H7 (cell line): ENCODE data around the gene PRIM2. TPM values are rescaled to one million over a fixed set of nuclear protein-coding genes. Genes with fewer than 3 reads are reported as not detected.
"Not testable (repeated sequence)": the region's sequence is repeated elsewhere in the genome, so short reads cannot be mapped to it uniquely, and the experiment has no call there.

ENCODE experiments used
- DNase-seq: peaks from one replicate; pipeline ENCODE4 v3.0.0; 2012
- H3K27me3 ChIP-seq: 2 replicates; pipeline ENCODE4 v1.6.0; 2011; ENCODE audit warnings: mild to moderate bottlenecking, low read length; ENCODE audit not compliant: control insufficient read depth, insufficient read depth
- H3K36me3 ChIP-seq: replicated peaks from 2 replicates; pipeline ENCODE4 v1.5.1; 2011; ENCODE audit warnings: low read length; ENCODE audit not compliant: control insufficient read depth, insufficient read depth
- H3K4me3 ChIP-seq: 2 replicates; pipeline ENCODE4 v1.5.1; 2011; ENCODE audit warnings: low read depth, mild to moderate bottlenecking, control low read depth, low read length, moderate library complexity; ENCODE audit not compliant: insufficient read depth
- total RNA-seq: library from RNA; depleted of rRNA; stranded (reverse); fragments of >200 nt; shearing (Covaris generic); gene quantifications from 2 replicates; pipeline ENCODE4 v1.2.3, GENCODE V29; 2014

Gene PRIM2
- total RNA-seq, 1 experiment from 2014 or later: 66.1 TPM

DNA sequence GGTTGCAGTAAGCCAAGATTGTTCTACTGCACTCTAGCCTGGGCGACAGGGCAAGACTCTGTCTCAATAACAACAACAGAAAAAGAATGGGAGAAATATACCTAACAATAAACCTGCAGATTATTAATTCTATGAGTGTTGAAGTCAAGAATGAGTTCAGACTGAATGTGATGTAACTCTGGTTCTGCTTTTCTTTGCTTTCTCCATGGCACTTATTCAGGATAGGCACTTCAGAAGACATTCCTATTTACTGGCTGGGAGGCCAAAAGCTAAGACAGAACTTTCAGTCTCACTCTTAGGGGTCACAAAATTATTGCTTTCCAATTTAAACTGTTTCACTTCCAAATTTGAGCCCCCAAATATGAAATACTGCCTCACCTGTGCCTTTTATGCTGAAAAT lies 15.7 kb upstream of the PRIM2 start:
- H3K36me3 ChIP-seq: no peaks in the 10 kb centered on the region
- H3K27me3 ChIP-seq: no peaks in the 10 kb centered on the region
- no peak for DNase-seq

DNA sequence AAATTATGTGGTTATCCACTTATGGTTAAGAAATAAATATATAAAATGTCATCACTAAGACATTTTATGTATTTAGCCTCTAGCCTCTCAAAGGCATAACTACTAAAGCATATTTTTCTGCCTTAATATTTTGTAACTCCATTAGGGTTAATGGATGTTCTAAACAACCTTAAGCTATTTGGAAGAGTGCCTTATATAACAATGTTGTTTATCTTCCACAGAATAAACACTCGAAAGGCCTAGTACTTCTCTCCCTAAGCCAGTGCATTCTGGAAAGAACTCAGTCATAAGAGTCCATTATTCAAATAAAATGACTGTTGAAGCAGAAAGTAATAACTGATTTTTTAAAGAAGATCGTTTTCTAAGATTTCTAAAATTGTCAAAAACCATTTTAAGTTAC lies 15.0 kb upstream of the PRIM2 start:
- DNase-seq: no peak
- Histone ChIP-seq H3K36me3 (no peaks in the 10 kb centered on the region), H3K27me3 (no peaks in the 10 kb centered on the region), H3K4me3 (no peak overlapping the region)

More for the DNA sequence above, 15.7 kb upstream of the PRIM2 start:
- H3K4me3 ChIP-seq: no peak overlapping the region

GRCh38 chr6:57303931-57304681 lies 13.3 kb upstream of the PRIM2 start:
- no peaks in the 10 kb centered on the region for H3K36me3 ChIP-seq
- no peak for DNase-seq
- no peaks in the 10 kb centered on the region for H3K27me3 ChIP-seq
- H3K4me3 ChIP-seq: no peak overlapping the region

GRCh38 chr6:57305107-57305506 lies 12.3 kb upstream of the PRIM2 start:
- Histone ChIP-seq H3K27me3 (no peaks in the 10 kb centered on the region), H3K4me3 (no peak overlapping the region), H3K36me3 (no peaks in the 10 kb centered on the region)
- no peak for DNase-seq

DNA sequence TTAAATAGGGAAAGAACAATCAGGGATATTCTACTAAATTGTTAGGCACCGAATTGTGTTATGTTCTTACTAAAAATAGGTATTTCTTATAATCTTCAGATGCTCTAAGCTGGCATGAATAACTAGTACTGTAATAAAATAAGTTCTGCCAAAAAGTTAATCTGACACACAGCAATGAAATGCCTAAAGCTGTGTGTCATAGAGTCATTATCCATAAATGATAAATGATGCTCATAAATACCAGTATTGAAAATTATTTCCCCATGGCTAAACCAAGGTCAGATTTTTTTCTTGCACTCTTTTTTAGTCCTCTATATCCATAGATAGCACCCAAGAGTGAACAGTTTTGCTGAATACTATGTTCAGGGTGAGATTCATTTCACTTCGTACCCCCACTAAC lies 11.7 kb upstream of the PRIM2 start:
- H3K27me3 ChIP-seq: no peaks in the 10 kb centered on the region
- H3K36me3 ChIP-seq: no peaks in the 10 kb centered on the region
- H3K4me3 ChIP-seq: no peak overlapping the region
- DNase-seq: no peak

DNA sequence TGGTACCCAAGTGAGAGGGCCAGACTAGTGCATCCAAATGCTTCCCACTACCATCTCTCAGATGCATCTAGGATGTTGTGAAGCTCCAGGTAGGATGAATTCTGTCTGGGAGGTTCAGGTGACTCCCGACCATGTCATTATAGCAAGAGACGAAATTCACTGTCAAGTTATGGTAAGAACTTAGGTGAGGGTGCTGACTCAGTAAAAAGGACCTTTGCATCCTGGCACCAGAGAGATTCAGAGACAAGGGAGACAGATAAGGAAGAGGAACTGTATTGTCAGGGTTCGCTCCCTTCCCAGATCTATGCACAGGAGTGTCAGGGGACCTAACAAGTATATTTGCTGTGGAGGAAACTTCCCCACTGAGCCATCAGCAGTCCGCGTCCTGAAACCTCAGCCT lies 11.2 kb upstream of the PRIM2 start:
- H3K27me3 ChIP-seq: no peaks in the 10 kb centered on the region
- H3K4me3 ChIP-seq: no peak overlapping the region
- H3K36me3 ChIP-seq: no peaks in the 10 kb centered on the region
- DNase-seq: no peak

DNA sequence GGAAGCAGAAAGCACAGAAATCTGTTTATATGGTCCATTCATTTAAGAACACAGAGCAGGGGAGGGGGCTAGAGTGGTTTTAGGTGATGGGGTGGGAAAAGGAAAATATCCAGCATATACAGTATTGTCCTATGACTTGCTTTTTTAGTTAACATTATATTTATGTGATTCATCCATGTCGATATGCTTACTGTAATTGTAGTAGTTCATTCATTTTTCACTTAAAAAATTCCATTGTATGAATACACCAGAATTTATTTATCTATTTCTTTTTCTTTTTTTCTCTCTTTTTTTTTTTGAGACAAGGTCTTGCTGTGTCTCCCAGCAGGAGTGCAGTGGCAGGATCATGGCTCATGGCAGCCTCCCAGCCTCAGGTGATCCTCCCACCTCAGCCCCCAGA lies 9.6 kb upstream of the PRIM2 start:
- Histone ChIP-seq H3K36me3 (no peaks in the 10 kb centered on the region), H3K27me3 (no peaks in the 10 kb centered on the region), H3K4me3 (no peak overlapping the region)
- DNase-seq: no peak

- DNase-seq, H3K4me3 ChIP-seq, H3K36me3 ChIP-seq, H3K27me3 ChIP-seq: not testable (repeated sequence)
These were observed 8.7 kb upstream of the PRIM2 start for GRCh38 chr6:57308755-57309154.

DNA sequence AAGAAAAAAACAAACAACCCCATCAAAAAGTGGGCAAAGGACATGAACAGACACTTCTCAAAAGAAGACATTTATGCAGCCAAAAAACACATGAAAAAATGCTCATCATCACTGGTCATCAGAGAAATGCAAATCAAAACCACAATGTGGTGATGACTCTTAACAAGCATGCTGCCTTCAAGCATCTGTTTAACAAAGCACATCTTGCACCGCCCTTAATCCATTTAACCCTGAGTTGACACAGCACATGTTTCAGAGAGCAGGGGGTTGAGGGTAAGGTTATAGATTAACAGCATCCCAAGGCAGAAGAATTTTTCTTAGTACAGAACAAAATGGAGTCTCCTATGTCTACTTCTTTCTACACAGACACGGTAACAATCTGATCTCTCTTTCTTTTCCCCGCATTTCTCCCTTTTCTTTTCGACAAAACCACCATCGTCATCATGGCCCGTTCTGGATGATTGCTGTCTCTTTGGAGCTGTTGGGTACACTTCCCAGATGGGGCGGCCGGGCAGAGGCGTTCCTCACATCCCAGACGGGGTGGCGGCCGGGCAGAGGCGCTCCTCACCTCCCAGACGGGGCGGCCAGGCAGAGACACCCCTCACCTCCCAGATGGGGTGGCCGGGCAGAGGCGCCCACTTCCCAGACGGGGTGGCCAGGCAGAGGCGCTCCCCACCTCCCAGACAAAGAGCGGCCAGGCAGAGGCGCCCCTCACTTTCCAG lies 7.2 kb upstream of the PRIM2 start:
- H3K36me3 ChIP-seq, DNase-seq, H3K27me3 ChIP-seq, H3K4me3 ChIP-seq: not testable (repeated sequence)

DNA sequence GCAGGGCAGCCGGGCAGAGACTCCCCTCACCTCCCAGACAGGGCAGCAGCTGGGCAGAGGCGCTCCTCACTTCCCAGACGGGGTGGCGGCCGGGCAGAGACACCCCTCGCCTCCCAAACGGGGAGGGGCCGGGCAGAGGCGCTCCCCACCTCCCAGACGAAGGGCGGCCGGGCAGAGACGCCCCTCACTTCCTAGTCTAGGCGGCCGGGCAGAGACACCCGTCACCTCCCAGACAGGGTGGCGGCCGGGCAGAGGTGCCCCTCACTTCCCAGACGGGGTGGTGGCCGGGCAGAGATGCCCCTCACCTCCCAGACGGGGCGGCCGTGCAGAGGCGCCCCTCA lies 6.6 kb upstream of the PRIM2 start:
- no peak overlapping the region for H3K4me3 ChIP-seq
- no peak for DNase-seq
- no peaks in the 10 kb centered on the region for H3K27me3 ChIP-seq
- H3K36me3 ChIP-seq: no peaks in the 10 kb centered on the region

DNA sequence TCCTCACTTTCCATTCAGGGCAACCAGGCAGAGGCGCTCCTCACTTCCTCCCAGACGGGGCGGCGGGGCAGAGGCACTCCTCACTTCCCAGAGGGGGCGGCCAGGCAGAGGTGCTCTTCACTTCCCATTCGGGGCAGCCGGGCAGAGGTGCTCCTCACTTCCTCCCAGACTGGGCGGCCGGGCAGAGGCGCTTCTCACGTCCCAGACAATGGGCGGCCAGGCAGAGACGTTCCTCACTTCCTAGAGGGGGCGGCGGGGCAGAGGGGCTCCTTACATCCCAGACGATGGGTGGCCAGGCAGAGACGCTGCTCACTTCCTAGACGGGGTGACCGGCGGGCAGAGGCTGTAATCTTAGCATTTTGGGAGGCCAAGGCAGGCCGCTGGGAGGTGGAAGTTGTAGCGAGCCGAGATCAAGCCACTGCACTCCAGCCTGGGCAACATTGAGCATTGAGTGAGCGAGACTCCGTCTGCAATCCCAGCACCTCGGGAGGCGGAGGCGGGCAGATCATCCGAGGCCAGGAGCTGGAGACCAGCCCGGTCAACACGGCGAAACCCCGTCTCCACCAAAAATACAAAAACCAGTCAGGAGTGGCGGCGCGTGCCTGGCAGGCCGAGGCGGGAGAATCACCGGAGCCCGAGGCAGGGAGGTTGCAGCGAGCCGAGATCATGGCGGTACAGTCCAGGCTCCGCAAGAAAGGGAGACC lies 6.0 kb upstream of the PRIM2 start:
- not testable (repeated sequence) for H3K27me3 ChIP-seq, H3K36me3 ChIP-seq, DNase-seq, H3K4me3 ChIP-seq

DNA sequence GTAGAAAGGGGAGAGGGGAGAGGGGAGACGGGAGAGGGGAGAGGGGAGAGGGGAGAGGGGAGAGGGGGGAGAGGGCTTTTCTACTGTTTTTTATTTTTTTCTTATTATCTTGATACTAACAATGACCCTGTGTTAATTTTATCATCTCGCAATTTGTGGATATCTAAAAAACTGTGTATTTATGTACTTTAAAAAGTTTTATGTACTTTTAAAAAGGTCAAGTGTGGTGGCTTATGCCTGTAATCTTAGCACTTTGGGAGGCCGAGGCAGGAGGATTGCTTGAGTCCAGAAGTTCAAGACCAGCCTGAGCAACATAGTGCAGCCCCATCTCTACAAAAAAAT lies 5.5 kb upstream of the PRIM2 start:
- DNase-seq: no peak
- Histone ChIP-seq H3K4me3 (no peak overlapping the region), H3K36me3 (no peaks in the 10 kb centered on the region), H3K27me3 (no peaks in the 10 kb centered on the region)

DNA sequence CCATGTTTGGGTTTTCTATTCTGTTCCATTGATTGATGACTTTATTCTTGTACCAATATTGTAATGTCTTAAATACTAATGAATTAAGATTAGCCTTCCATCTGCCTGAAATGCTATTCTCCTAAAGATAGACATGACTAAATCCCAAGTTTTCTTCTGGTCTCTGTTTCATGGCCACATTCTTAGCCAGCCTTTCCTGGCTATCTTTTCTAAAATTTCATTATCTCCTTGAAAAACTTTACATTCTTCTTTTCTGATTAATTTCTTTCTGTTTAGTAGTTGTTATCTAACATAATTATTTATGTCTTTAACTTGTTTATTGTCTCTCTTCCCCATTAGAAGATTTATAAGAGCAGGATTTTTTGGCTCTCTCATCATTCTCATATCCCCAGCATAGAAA lies 4.4 kb upstream of the PRIM2 start:
- no peak for DNase-seq

GRCh38 chr6:57313711-57314471 lies 3.5 kb upstream of the PRIM2 start:
- Histone ChIP-seq H3K36me3 (no peaks in the 10 kb centered on the region; the same call in 1 of the 2 replicates), H3K27me3 (no peaks in the 10 kb centered on the region), H3K4me3 (no peak overlapping the region)
- DNase-seq: no peak

More for the DNA sequence above, 4.4 kb upstream of the PRIM2 start:
- H3K4me3 ChIP-seq: no peak overlapping the region
- no peaks in the 10 kb centered on the region for H3K36me3 ChIP-seq
- H3K27me3 ChIP-seq: no peaks in the 10 kb centered on the region
